HCT116 (cell line): ENCODE data around the gene IRF2BP2. TPM values are rescaled to one million over a fixed set of nuclear protein-coding genes. Genes with fewer than 3 reads are reported as not detected.
A peak's percentile ranks its signal among the peaks of the same experiment; 100 is the strongest.

Source experiments
- ATAC-seq: fragments of 200-7000 bp; cut with Tn5 transposase; 2 replicates; pipeline ENCODE4 v1.9.1; 2020; ENCODE audit warnings: mild to moderate bottlenecking, moderate library complexity
- BruUV-seq: library from RNA; stranded (reverse); fragments of 400-500 nt; replicated peaks from 2 replicates; lab custom pipeline; 2021; lab: Mats Ljungman, UMichigan
- CTCF ChIA-PET: fragments of 300-600 bp; sonication (Branson Sonifier 250); formaldehyde crosslinking; loops from one replicate; lab custom pipeline; 2021; ENCODE audit warnings: antibody characterized with exemption; lab: Charles Lee
- POLR2A ChIA-PET: fragments of 300-600, 350-600 bp; sonication (Branson Sonifier 250); formaldehyde crosslinking; loops from one replicate; lab custom pipeline; 2021; ENCODE audit warnings: antibody characterized with exemption; lab: Charles Lee
- RAD21 ChIA-PET, 2 experiments: fragments of 300-600 bp; sonication (Branson Sonifier 250); formaldehyde crosslinking; loops; one replicate each; lab custom pipeline; 2023; ENCODE audit warnings: low total read pairs in 2 of 2; ENCODE audit not compliant: uncharacterized antibody in 2 of 2, unreplicated experiment in 2 of 2, low non-redundant PET in 1 of 2; lab: Charles Lee
- DNase-seq: peaks from one replicate; pipeline ENCODE4 v3.0.0-alpha.2; 2010; ENCODE audit warnings: low read depth, low spot score
- H2AFZ ChIP-seq: fragments of 200-600 bp; shearing (Covaris generic), sonication (generic); 2 replicates; pipeline ENCODE4 v1.6.1; 2017; ENCODE audit warnings: low read depth, mixed run types, mixed read lengths, antibody characterized with exemption, low read length; ENCODE audit not compliant: poor library complexity, severe bottlenecking
- H3K27ac ChIP-seq: 2 replicates; pipeline ENCODE4 v1.5.1; 2012; ENCODE audit warnings: low read depth, low read length
- H3K27me3 ChIP-seq: fragments of 200-600 bp; sonication (generic); 2 replicates; pipeline ENCODE4 v1.6.1; 2016; ENCODE audit warnings: mixed run types, low read length, mixed read lengths; ENCODE audit not compliant: insufficient read depth
- H3K36me3 ChIP-seq, 2 experiments: fragments of 200-500 bp in 1 of 2; fragments of 200-600 bp in 1 of 2; sonication (Bioruptor generic) in 1 of 2; sonication (generic) in 1 of 2; 2 replicates each; pipeline versions ENCODE4 v1.5.1 to v1.6.1; 2014 to 2016; ENCODE audit warnings: low read length in 2 of 2, inconsistent platforms in 1 of 2, mixed read lengths in 1 of 2, mixed run types in 1 of 2; ENCODE audit not compliant: insufficient read depth in 2 of 2, control insufficient read depth in 1 of 2
- H3K4me1 ChIP-seq, 2 experiments: fragments of 200-600 bp in 1 of 2; sonication (generic) in 1 of 2; 2 replicates each; pipeline versions ENCODE4 v1.5.1 to v1.6.1; 2012 to 2017; ENCODE audit warnings: low read length in 2 of 2, inconsistent platforms in 1 of 2, mild to moderate bottlenecking in 1 of 2, mixed read lengths in 1 of 2, mixed run types in 1 of 2, moderate library complexity in 1 of 2; ENCODE audit not compliant: insufficient read depth in 2 of 2, control insufficient read depth in 1 of 2
- H3K4me2 ChIP-seq: fragments of 200-600 bp; sonication (generic); 2 replicates; pipeline ENCODE4 v1.6.1; 2017; ENCODE audit warnings: mixed run types, low read length, mixed read lengths
- H3K4me3 ChIP-seq, 2 experiments: fragments of 200-600 bp in 1 of 2; sonication (generic) in 1 of 2; replicated peaks in 1 of 2; 2 replicates each; pipeline ENCODE4 v1.5.1; 2011 to 2016; ENCODE audit warnings: low read length in 2 of 2, control low read depth in 1 of 2, low read depth in 1 of 2, mild to moderate bottlenecking in 1 of 2, mixed read lengths in 1 of 2, mixed run types in 1 of 2
- H3K79me2 ChIP-seq: fragments of 200-600 bp; sonication (generic); 2 replicates; pipeline ENCODE4 v1.6.1; 2017; ENCODE audit warnings: mild to moderate bottlenecking, mixed run types, low read length, moderate library complexity, mixed read lengths; ENCODE audit not compliant: insufficient read depth
- H3K9ac ChIP-seq: fragments of 200-600 bp; sonication (generic); 2 replicates; pipeline ENCODE4 v1.6.1; 2016; ENCODE audit warnings: low read length, mixed read lengths
- H3K9me2 ChIP-seq: fragments of 200-600 bp; sonication (generic), shearing (Covaris generic); 2 replicates; pipeline ENCODE4 v1.6.1; 2017; ENCODE audit warnings: mixed run types, mild to moderate bottlenecking, moderate library complexity; ENCODE audit not compliant: insufficient read depth
- H3K9me3 ChIP-seq, 2 experiments: fragments of 200-500 bp in 1 of 2; fragments of 200-600 bp in 1 of 2; sonication (Bioruptor generic) in 1 of 2; sonication (generic) in 1 of 2; 2 replicates each; pipeline ENCODE4 v1.6.1; 2014 to 2017; ENCODE audit warnings: low read length in 2 of 2, mixed read lengths in 2 of 2, inconsistent platforms in 1 of 2, low read depth in 1 of 2, mild to moderate bottlenecking in 1 of 2, mixed run types in 1 of 2, moderate library complexity in 1 of 2; ENCODE audit not compliant: control insufficient read depth in 1 of 2, insufficient read depth in 1 of 2
- H4K20me1 ChIP-seq: fragments of 200-600 bp; sonication (generic), shearing (Covaris generic); 2 replicates; pipeline ENCODE4 v1.6.1; 2017; ENCODE audit warnings: mixed run types, mild to moderate bottlenecking, moderate library complexity; ENCODE audit not compliant: insufficient read depth
- ATF3 ChIP-seq: IDR thresholded peaks from 2 replicates; pipeline ENCODE4 v1.6.1; 2012
- CBX3 ChIP-seq: IDR thresholded peaks from 2 replicates; pipeline ENCODE4 v1.6.1; 2012; ENCODE audit warnings: low read depth
- EGR1 ChIP-seq: IDR thresholded peaks from 2 replicates; pipeline ENCODE4 v1.6.1; 2012; ENCODE audit warnings: low read depth
- ELF1 ChIP-seq: IDR thresholded peaks from 2 replicates; pipeline ENCODE4 v1.6.1; 2012; ENCODE audit warnings: low read depth, borderline replicate concordance
- EZH2 ChIP-seq: fragments of 200-600 bp; sonication (generic); IDR thresholded peaks from 2 replicates; pipeline ENCODE4 v1.6.1; 2017; ENCODE audit warnings: antibody characterized with exemption, mixed run types
- FOSL1 ChIP-seq: IDR thresholded peaks from 2 replicates; pipeline ENCODE4 v1.6.1; 2012; ENCODE audit warnings: low read depth
- YY1 ChIP-seq: IDR thresholded peaks from 2 replicates; pipeline ENCODE4 v1.6.1; 2011; ENCODE audit warnings: low read length, low read depth, moderate library complexity, mild to moderate bottlenecking; ENCODE audit not compliant: insufficient replicate concordance; ENCODE audit errors: extremely low read depth
- ZBTB33 ChIP-seq: IDR thresholded peaks from 2 replicates; pipeline ENCODE4 v1.6.1; 2011; ENCODE audit warnings: mild to moderate bottlenecking, low read length, moderate library complexity; ENCODE audit not compliant: insufficient replicate concordance; ENCODE audit errors: extremely low read depth
- intact Hi-C: fragments of 100-400 bp; cut with micrococcal nuclease; formaldehyde crosslinking; loops from 2 replicates; pipeline ENCODE4 v1.10.0; 2022
- total RNA-seq: library from RNA; stranded (reverse); gene quantifications from one replicate; pipeline ENCODE4 v1.2.1, GENCODE V29; 2021; ENCODE audit not compliant: unreplicated experiment

IRF2BP2 gene
- total RNA-seq, 1 experiment from 2014 or later, result 61.3 TPM

- Histone ChIP-seq H3K4me2 (no peak overlapping the region), H3K9me2 (no peaks in the 10 kb centered on the region), H3K9me3 (no peaks in the 10 kb centered on the region), H3K4me3 (no peak overlapping the region), H3K27ac (no peak overlapping the region), H3K36me3 (no peaks in the 10 kb centered on the region), H2AFZ (no peak overlapping the region), H3K9ac (no peak overlapping the region), H3K79me2 (no peaks in the 10 kb centered on the region), H3K27me3 (no peaks in the 10 kb centered on the region), H4K20me1 (no peaks in the 10 kb centered on the region), H3K4me1 (peaks cover 10 to 17% of the 10 kb centered on the region in 2 experiments)
- no TSS peak for BruUV-seq
- intact Hi-C loops, result no loop called here
- RAD21 ChIA-PET, result no interaction called here
- no peak for DNase-seq
- ATAC-seq, result no peak
- TF ChIP-seq ATF3, result no peak
- CTCF ChIA-PET, result no interaction called here
- POLR2A ChIA-PET, result no interaction called here
These were observed 9.8 kb upstream of the IRF2BP2 start for GRCh38 chr1:234619794-234620247.

GRCh38 chr1:234619071-234619480 lies 9.1 kb upstream of the IRF2BP2 start:
- no peak for TF ChIP-seq ELF1
- no peak for TF ChIP-seq EZH2
- no peak for TF ChIP-seq CBX3
- TF ChIP-seq FOSL1, result no peak
- no peak for TF ChIP-seq ZBTB33
- no peak for TF ChIP-seq EGR1
- TF ChIP-seq YY1, result no peak
- TF ChIP-seq, all 23 proteins: peak for 0
- intact Hi-C loops, result no loop called here
- Histone ChIP-seq H3K27ac (peak overlapping the region; percentile 21; the same call in 1 of the 2 replicates), H3K4me2 (no peak overlapping the region), H2AFZ (peak overlapping the region; percentile 52), H3K27me3 (no peaks in the 10 kb centered on the region), H4K20me1 (no peaks in the 10 kb centered on the region), H3K36me3 (no peaks in the 10 kb centered on the region), H3K9me2 (no peaks in the 10 kb centered on the region), H3K79me2 (no peaks in the 10 kb centered on the region), H3K9ac (no peak overlapping the region), H3K4me1 (peaks cover 10 to 17% of the 10 kb centered on the region in 2 experiments), H3K4me3 (no peak overlapping the region), H3K9me3 (no peaks in the 10 kb centered on the region)
- ChIA-PET RAD21 (no interaction called here), POLR2A (no interaction called here), CTCF (no interaction called here)
- DNase-seq (no peak), ATAC-seq (no peak)
- no TSS peak for BruUV-seq
